Activated naive CD4-positive, alpha-beta T cell treated with anti-CD3 and anti-CD28 coated beads, Interleukin-2, amount 10 ng/mL, durations not matched to agents 7 days and 5 days (primary cell): ENCODE data around the gene C6orf120.
"Not testable (repeated sequence)": the region's sequence is repeated elsewhere in the genome, so short reads cannot be mapped to it uniquely, and the experiment has no call there.

Source experiments
- CTCF ChIA-PET: fragments of 350-600 bp; sonication (Branson Sonifier 250); formaldehyde crosslinking; loops from one replicate; lab custom pipeline; 2021; ENCODE audit warnings: antibody characterized with exemption; lab: Charles Lee
- DNase-seq: peaks from one replicate; pipeline ENCODE4 v3.0.0-alpha.2; 2020
- H3K27ac Mint-ChIP-seq: one replicate; pipeline ENCODE4 v1.8.0; 2021; ENCODE audit warnings: mild to moderate bottlenecking, moderate library complexity, mixed read lengths
- H3K27me3 Mint-ChIP-seq: one replicate; pipeline ENCODE4 v1.8.0; 2021; ENCODE audit warnings: mild to moderate bottlenecking, mixed read lengths
- H3K36me3 Mint-ChIP-seq: one replicate; pipeline ENCODE4 v1.8.0; 2021; ENCODE audit warnings: mixed read lengths
- H3K4me1 Mint-ChIP-seq: one replicate; pipeline ENCODE4 v1.8.0; 2021; ENCODE audit warnings: mixed read lengths
- H3K4me3 Mint-ChIP-seq: one replicate; pipeline ENCODE4 v1.8.0; 2021; ENCODE audit warnings: mild to moderate bottlenecking, moderate library complexity, mixed read lengths
- H3K9me3 Mint-ChIP-seq: one replicate; pipeline ENCODE4 v1.8.0; 2021; ENCODE audit warnings: mixed read lengths

Gene C6orf120

DNA sequence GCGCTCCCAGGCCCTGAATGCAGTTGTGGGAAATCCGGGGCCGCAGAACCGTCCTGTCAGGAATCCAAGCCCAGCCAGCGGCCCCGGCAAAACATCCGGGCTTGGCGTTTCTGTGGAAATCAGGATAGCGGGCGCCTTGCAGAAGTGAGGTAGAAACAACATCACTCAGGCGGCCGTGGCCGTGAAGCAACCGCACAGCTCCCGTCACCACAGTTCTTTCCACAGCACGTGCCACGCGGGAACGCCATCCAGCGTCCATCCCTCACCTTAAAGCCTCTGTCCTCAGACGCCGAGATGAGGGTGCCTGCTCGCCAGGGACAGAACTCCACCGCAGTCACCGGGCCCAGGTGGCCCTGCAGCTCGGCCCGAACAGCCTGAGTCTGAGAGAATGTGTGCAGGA, 34.2 kb upstream of the C6orf120 start:
- Mint-ChIP-seq H3K36me3 (peaks cover 7% of the 10 kb centered on the region), H3K4me3 (no peak overlapping the region), H3K4me1 (peaks cover 5% of the 10 kb centered on the region)

GRCh38 chr6:169668203-169668847, 33.6 kb upstream of the C6orf120 start:
- Mint-ChIP-seq H3K27ac (no peak overlapping the region), H3K4me1 (peaks cover 5% of the 10 kb centered on the region), H3K27me3 (no peaks in the 10 kb centered on the region), H3K9me3 (no peaks in the 10 kb centered on the region), H3K4me3 (no peak overlapping the region), H3K36me3 (peaks cover 5% of the 10 kb centered on the region)
- CTCF ChIA-PET, result no interaction called here
- no peak for DNase-seq

More for the DNA sequence above, 34.2 kb upstream of the C6orf120 start:
- Mint-ChIP-seq H3K9me3 (no peaks in the 10 kb centered on the region), H3K27ac (no peak overlapping the region), H3K27me3 (no peaks in the 10 kb centered on the region)
- CTCF ChIA-PET, result no interaction called here
- DNase-seq, result no peak

DNA sequence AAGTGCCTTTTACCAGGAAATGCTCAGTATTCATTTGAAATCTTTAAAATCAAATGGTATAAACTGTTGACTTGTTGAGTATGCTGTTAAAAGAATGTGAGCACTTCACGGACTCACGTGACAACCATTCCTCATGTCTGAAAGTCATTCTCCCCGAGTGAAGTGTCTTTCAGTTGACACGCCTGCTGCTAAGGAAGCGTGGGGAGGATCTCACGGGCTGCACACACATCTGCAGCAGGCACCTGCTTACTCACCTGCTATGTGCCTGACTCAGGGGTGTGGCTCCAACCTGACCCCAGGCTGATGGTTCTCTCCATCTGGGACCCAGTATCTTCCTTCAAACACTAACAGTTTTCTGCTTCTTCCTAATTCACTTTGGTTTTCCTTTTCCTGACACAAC, 32.8 kb upstream of the C6orf120 start:
- CTCF ChIA-PET, result no interaction called here
- no peaks in the 10 kb centered on the region for H3K27me3 Mint-ChIP-seq
- peaks cover 5% of the 10 kb centered on the region for H3K4me1 Mint-ChIP-seq
- H3K36me3 Mint-ChIP-seq, result no peaks in the 10 kb centered on the region
- no peaks in the 10 kb centered on the region for H3K9me3 Mint-ChIP-seq
- DNase-seq, result no peak
- H3K27ac Mint-ChIP-seq, result no peak overlapping the region
- no peak overlapping the region for H3K4me3 Mint-ChIP-seq

- DNase-seq, result no peak
- Mint-ChIP-seq H3K4me1 (peaks cover 5% of the 10 kb centered on the region), H3K27ac (no peak overlapping the region), H3K9me3 (no peaks in the 10 kb centered on the region), H3K36me3 (no peaks in the 10 kb centered on the region), H3K27me3 (no peaks in the 10 kb centered on the region), H3K4me3 (no peak overlapping the region)
- CTCF ChIA-PET, result no interaction called here
Measured at GRCh38 chr6:169669889-169670288, 32.0 kb upstream of the C6orf120 start.

- H3K4me1 Mint-ChIP-seq, result peaks cover 5% of the 10 kb centered on the region
- CTCF ChIA-PET, result no interaction called here
- H3K36me3 Mint-ChIP-seq, result no peaks in the 10 kb centered on the region
- no peak overlapping the region for H3K4me3 Mint-ChIP-seq
- DNase-seq, result no peak
- H3K27ac Mint-ChIP-seq, result no peak overlapping the region
- no peaks in the 10 kb centered on the region for H3K27me3 Mint-ChIP-seq
- no peaks in the 10 kb centered on the region for H3K9me3 Mint-ChIP-seq
Measured at GRCh38 chr6:169671563-169671962, 30.4 kb upstream of the C6orf120 start.

GRCh38 chr6:169675011-169675410, 26.9 kb upstream of the C6orf120 start:
- DNase-seq, result no peak
- H3K4me3 Mint-ChIP-seq, result no peak overlapping the region
- no peaks in the 10 kb centered on the region for H3K27me3 Mint-ChIP-seq
- CTCF ChIA-PET, result no interaction called here
- H3K27ac Mint-ChIP-seq, result no peak overlapping the region
- H3K4me1 Mint-ChIP-seq, result peaks cover 1% of the 10 kb centered on the region
- no peaks in the 10 kb centered on the region for H3K9me3 Mint-ChIP-seq
- peaks cover 9% of the 10 kb centered on the region for H3K36me3 Mint-ChIP-seq

- Mint-ChIP-seq H3K27me3 (no peaks in the 10 kb centered on the region), H3K27ac (no peak overlapping the region), H3K9me3 (peaks cover 10% of the 10 kb centered on the region), H3K36me3 (peaks cover 17% of the 10 kb centered on the region), H3K4me1 (no peaks in the 10 kb centered on the region), H3K4me3 (no peak overlapping the region)
- CTCF ChIA-PET, result no interaction called here
- no peak for DNase-seq
Measured at GRCh38 chr6:169677096-169677495, 24.8 kb upstream of the C6orf120 start.

GRCh38 chr6:169678342-169678741, 23.6 kb upstream of the C6orf120 start:
- no peaks in the 10 kb centered on the region for H3K27me3 Mint-ChIP-seq
- peaks cover 10% of the 10 kb centered on the region for H3K9me3 Mint-ChIP-seq
- CTCF ChIA-PET, result no interaction called here
- H3K4me3 Mint-ChIP-seq, result no peak overlapping the region
- H3K4me1 Mint-ChIP-seq, result no peaks in the 10 kb centered on the region
- no peak overlapping the region for H3K27ac Mint-ChIP-seq
- H3K36me3 Mint-ChIP-seq, result peaks cover 22% of the 10 kb centered on the region
- DNase-seq, result no peak

GRCh38 chr6:169684056-169684455, 17.9 kb upstream of the C6orf120 start:
- no peak overlapping the region for H3K4me3 Mint-ChIP-seq
- no peak overlapping the region for H3K27ac Mint-ChIP-seq
- no peak for DNase-seq
- peaks cover 41% of the 10 kb centered on the region for H3K36me3 Mint-ChIP-seq
- no peaks in the 10 kb centered on the region for H3K4me1 Mint-ChIP-seq
- H3K27me3 Mint-ChIP-seq, result no peaks in the 10 kb centered on the region
- CTCF ChIA-PET, result no interaction called here
- peaks cover 27% of the 10 kb centered on the region for H3K9me3 Mint-ChIP-seq

DNA sequence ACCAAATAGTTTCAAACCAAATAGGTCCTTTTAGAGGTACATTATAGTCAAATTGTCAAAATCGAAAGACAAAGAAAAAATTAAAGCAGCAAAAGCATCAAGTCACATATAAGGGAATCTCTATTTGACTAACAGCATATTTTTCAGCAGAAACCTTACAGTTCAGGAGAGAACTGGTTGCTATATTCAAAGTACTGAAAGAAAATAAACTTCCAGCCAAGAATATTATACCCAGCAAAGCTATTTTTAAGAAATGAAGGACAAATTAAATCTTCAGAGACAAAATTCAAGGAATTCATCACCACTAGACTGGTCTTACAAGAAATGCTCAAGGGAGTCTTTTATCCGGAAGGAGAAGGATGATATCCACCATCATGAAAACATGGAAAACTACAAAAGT, 16.1 kb upstream of the C6orf120 start:
- peaks cover 23% of the 10 kb centered on the region for H3K9me3 Mint-ChIP-seq
- H3K27ac Mint-ChIP-seq, result no peak overlapping the region
- H3K36me3 Mint-ChIP-seq, result peaks cover 34% of the 10 kb centered on the region
- CTCF ChIA-PET, result no interaction called here
- peaks cover 6% of the 10 kb centered on the region for H3K4me1 Mint-ChIP-seq
- no peaks in the 10 kb centered on the region for H3K27me3 Mint-ChIP-seq
- H3K4me3 Mint-ChIP-seq, result no peak overlapping the region
- DNase-seq, result no peak

- CTCF ChIA-PET, result no interaction called here
- DNase-seq, result no peak
- H3K4me1 Mint-ChIP-seq, result peaks cover 6% of the 10 kb centered on the region
- H3K27ac Mint-ChIP-seq, result no peak overlapping the region
- peaks cover 20% of the 10 kb centered on the region for H3K9me3 Mint-ChIP-seq
- no peaks in the 10 kb centered on the region for H3K27me3 Mint-ChIP-seq
- H3K4me3 Mint-ChIP-seq, result no peak overlapping the region
- H3K36me3 Mint-ChIP-seq, result peaks cover 25% of the 10 kb centered on the region
Measured at GRCh38 chr6:169689287-169689686, 12.6 kb upstream of the C6orf120 start.

GRCh38 chr6:169691260-169691659, 10.7 kb upstream of the C6orf120 start:
- DNase-seq, result no peak
- H3K27me3 Mint-ChIP-seq, result no peaks in the 10 kb centered on the region
- no peak overlapping the region for H3K4me3 Mint-ChIP-seq
- H3K27ac Mint-ChIP-seq, result no peak overlapping the region
- H3K36me3 Mint-ChIP-seq, result peaks cover 16% of the 10 kb centered on the region
- peaks cover 10% of the 10 kb centered on the region for H3K9me3 Mint-ChIP-seq
- peaks cover 6% of the 10 kb centered on the region for H3K4me1 Mint-ChIP-seq
- CTCF ChIA-PET, result no interaction called here

GRCh38 chr6:169692516-169692915, 9.4 kb upstream of the C6orf120 start:
- no peaks in the 10 kb centered on the region for H3K27me3 Mint-ChIP-seq
- H3K4me1 Mint-ChIP-seq, result peaks cover 6% of the 10 kb centered on the region
- CTCF ChIA-PET, result no interaction called here
- peaks cover 14% of the 10 kb centered on the region for H3K36me3 Mint-ChIP-seq
- DNase-seq, result no peak
- H3K9me3 Mint-ChIP-seq, result peaks cover 9% of the 10 kb centered on the region
- H3K4me3 Mint-ChIP-seq, result no peak overlapping the region
- no peak overlapping the region for H3K27ac Mint-ChIP-seq

GRCh38 chr6:169695131-169695530, 6.8 kb upstream of the C6orf120 start:
- H3K27ac Mint-ChIP-seq, result no peak overlapping the region
- H3K27me3 Mint-ChIP-seq, result no peaks in the 10 kb centered on the region
- H3K9me3 Mint-ChIP-seq, result peaks cover 10% of the 10 kb centered on the region
- H3K4me3 Mint-ChIP-seq, result no peak overlapping the region
- peaks cover 10% of the 10 kb centered on the region for H3K36me3 Mint-ChIP-seq
- DNase-seq, result no peak
- peaks cover 15% of the 10 kb centered on the region for H3K4me1 Mint-ChIP-seq
- CTCF ChIA-PET, result no interaction called here

- H3K4me3 Mint-ChIP-seq, DNase-seq, CTCF ChIA-PET, H3K27ac Mint-ChIP-seq, H3K36me3 Mint-ChIP-seq, H3K27me3 Mint-ChIP-seq: not testable (repeated sequence)
- Mint-ChIP-seq H3K9me3 (peaks cover 10% of the 10 kb centered on the region), H3K4me1 (peaks cover 17% of the 10 kb centered on the region)
Measured at GRCh38 chr6:169697115-169697514, 4.8 kb upstream of the C6orf120 start.
